HepG2 (cell line): ENCODE results near the gene ARHGAP29. TPM values are rescaled to one million over a fixed set of nuclear protein-coding genes. Genes with fewer than 3 reads are reported as not detected.
A peak's percentile ranks its signal among the peaks of the same experiment; 100 is the strongest.

Source experiments
- HMGXB3 ChIP-seq: sonication (generic); formaldehyde crosslinking; IDR thresholded peaks from 2 replicates; pipeline ENCODE4 v1.4.0; 2020; ENCODE audit warnings: missing genetic modification reagents, borderline replicate concordance
- MIER3 ChIP-seq: IDR thresholded peaks from 2 replicates; pipeline ENCODE4 v1.6.1; 2016; ENCODE audit warnings: missing compliant biosample characterization, borderline replicate concordance
- NBN ChIP-seq: fragments of 450-650 bp; conservative IDR thresholded peaks from 2 replicates; pipeline ENCODE4 v1.6.1; 2017
- RNF2 ChIP-seq: fragments of 450-650 bp; conservative IDR thresholded peaks from 2 replicates; pipeline ENCODE4 v1.6.1; 2016; ENCODE audit warnings: low read depth
- SPEN ChIP-seq: sonication (generic); formaldehyde crosslinking; IDR thresholded peaks from 2 replicates; pipeline ENCODE4 v1.5.1; 2020; ENCODE audit warnings: low read depth, mild to moderate bottlenecking, missing genetic modification reagents
- TBP ChIP-seq: sonication (generic); formaldehyde crosslinking; IDR thresholded peaks from 2 replicates; pipeline ENCODE4 v1.5.0; 2020; ENCODE audit warnings: missing genetic modification reagents
- TIGD3 ChIP-seq: sonication (generic); formaldehyde crosslinking; IDR thresholded peaks from 2 replicates; pipeline ENCODE4 v1.5.1; 2020; ENCODE audit warnings: mild to moderate bottlenecking, missing genetic modification reagents, borderline replicate concordance
- TRIM24 ChIP-seq: sonication (generic); formaldehyde crosslinking; IDR thresholded peaks from 2 replicates; pipeline ENCODE4 v1.8.0; 2022; ENCODE audit warnings: mild to moderate bottlenecking, missing genetic modification reagents
- ZBTB10 ChIP-seq: sonication (generic); formaldehyde crosslinking; IDR thresholded peaks from 2 replicates; pipeline ENCODE4 v1.4.0; 2020; ENCODE audit warnings: missing genetic modification reagents, borderline replicate concordance
- ZBTB43 ChIP-seq: sonication (generic); formaldehyde crosslinking; conservative IDR thresholded peaks from 2 replicates; pipeline ENCODE4 v1.4.0; 2020; ENCODE audit warnings: missing genetic modification reagents
- ZNF251 ChIP-seq: sonication (generic); formaldehyde crosslinking; IDR thresholded peaks from 2 replicates; pipeline ENCODE4 v1.9.0; 2021; ENCODE audit warnings: mild to moderate bottlenecking, missing genetic modification reagents
- ZNF260 ChIP-seq: sonication (generic); formaldehyde crosslinking; IDR thresholded peaks from 2 replicates; pipeline ENCODE4 v1.4.0; 2020; ENCODE audit warnings: missing genetic modification reagents, low read depth, mild to moderate bottlenecking, borderline replicate concordance
- ZNF546 ChIP-seq: sonication (generic); formaldehyde crosslinking; conservative IDR thresholded peaks from 2 replicates; pipeline ENCODE4 v1.8.1; 2023; ENCODE audit warnings: mild to moderate bottlenecking, missing genetic modification reagents
- ZNF549 ChIP-seq: sonication (generic); formaldehyde crosslinking; IDR thresholded peaks from 2 replicates; pipeline ENCODE4 v1.5.0; 2020; ENCODE audit warnings: missing genetic modification reagents
- ZXDC ChIP-seq: sonication (generic); formaldehyde crosslinking; IDR thresholded peaks from 2 replicates; pipeline ENCODE4 v1.5.0; 2020; ENCODE audit warnings: mild to moderate bottlenecking, missing genetic modification reagents
- polyA plus RNA-seq, 8 experiments: library from polyadenylated mRNA; depleted of rRNA in 3 of 8; stranded (reverse) in 7 of 8; unstranded in 1 of 8; fragments of >200 nt; fragmentation: Illumina TruSeq in 4 of 8; extraction: Trizol in 4 of 8; gene quantifications; 2 replicates each; pipeline versions ENCODE4 v1.2.1 to v1.2.3, GENCODE V29; 2011 to 2016; ENCODE audit warnings: low read depth in 4 of 8, missing spikeins in 1 of 8, mixed read lengths in 1 of 8; ENCODE audit not compliant: insufficient read depth in 1 of 8
- total RNA-seq, 5 experiments: library from RNA; depleted of rRNA; stranded (reverse); fragments of >200 nt; fragmentation: Illumina TruSeq; extraction: Trizol; gene quantifications; 2 replicates each; pipeline ENCODE4 v1.2.3, GENCODE V29; 2016; ENCODE audit warnings: low read depth in 1 of 5

ARHGAP29 gene
- total and polyA plus RNA-seq, 2 of the 13 experiments (the other 11 are each of a cell fraction or from before 2014, with no cell fraction given), result 12.8 to 18.3 TPM

- TF ChIP-seq ZXDC (CRISPR knock-in tag), result no peak
- no peak for TF ChIP-seq ZNF251 (CRISPR knock-in tag)
- 0 out of 2 replicates have a peak, but pooled peaks have one; percentile 65 for TF ChIP-seq ZBTB43 (CRISPR knock-in tag)
- no peak for TF ChIP-seq ZNF546 (CRISPR knock-in tag)
- TF ChIP-seq TRIM24 (CRISPR knock-in tag), result no peak
- TF ChIP-seq ZNF549 (CRISPR knock-in tag), result no peak; the same call in 1 of the 2 replicates
- peak; percentile 80; the same call in 1 of the 2 replicates for TF ChIP-seq HMGXB3 (CRISPR knock-in tag)
- TF ChIP-seq SPEN (CRISPR knock-in tag), result peak; percentile 52; the same call in 1 of the 2 replicates
- TF ChIP-seq NBN, result no peak
- TF ChIP-seq TBP (CRISPR knock-in tag), result no peak
- no peak for TF ChIP-seq ZBTB10 (CRISPR knock-in tag)
- TF ChIP-seq TIGD3 (CRISPR knock-in tag), result no peak
- no peak for TF ChIP-seq ZNF260 (CRISPR knock-in tag)
- peak; percentile 81; the same call in 1 of the 2 replicates for TF ChIP-seq MIER3 (CRISPR knock-in tag)
- TF ChIP-seq RNF2, result no peak
Observed at GRCh38 chr1:94125551-94126514, 111.6 kb downstream of the ARHGAP29 start (continued).
